LNCaP clone FGC (cell line): ENCODE measurements around the gene RAB21.

ENCODE experiments used
- DNase-seq: peaks from one replicate; pipeline ENCODE4 v3.0.0-alpha.2; 2011; ENCODE audit warnings: low read depth
- H3K4me3 ChIP-seq: 2 replicates; pipeline ENCODE4 v1.5.1; 2011; ENCODE audit warnings: mild to moderate bottlenecking, low read depth, low read length, control low read depth
- TF ChIP-seq, protein P1 (sequence below): IDR thresholded peaks from 2 replicates; pipeline ENCODE4 v1.5.1; 2012; ENCODE audit warnings: mild to moderate bottlenecking; ENCODE audit not compliant: control insufficient read depth, insufficient read depth; ENCODE audit errors: extremely low read depth

RAB21 gene

DNA sequence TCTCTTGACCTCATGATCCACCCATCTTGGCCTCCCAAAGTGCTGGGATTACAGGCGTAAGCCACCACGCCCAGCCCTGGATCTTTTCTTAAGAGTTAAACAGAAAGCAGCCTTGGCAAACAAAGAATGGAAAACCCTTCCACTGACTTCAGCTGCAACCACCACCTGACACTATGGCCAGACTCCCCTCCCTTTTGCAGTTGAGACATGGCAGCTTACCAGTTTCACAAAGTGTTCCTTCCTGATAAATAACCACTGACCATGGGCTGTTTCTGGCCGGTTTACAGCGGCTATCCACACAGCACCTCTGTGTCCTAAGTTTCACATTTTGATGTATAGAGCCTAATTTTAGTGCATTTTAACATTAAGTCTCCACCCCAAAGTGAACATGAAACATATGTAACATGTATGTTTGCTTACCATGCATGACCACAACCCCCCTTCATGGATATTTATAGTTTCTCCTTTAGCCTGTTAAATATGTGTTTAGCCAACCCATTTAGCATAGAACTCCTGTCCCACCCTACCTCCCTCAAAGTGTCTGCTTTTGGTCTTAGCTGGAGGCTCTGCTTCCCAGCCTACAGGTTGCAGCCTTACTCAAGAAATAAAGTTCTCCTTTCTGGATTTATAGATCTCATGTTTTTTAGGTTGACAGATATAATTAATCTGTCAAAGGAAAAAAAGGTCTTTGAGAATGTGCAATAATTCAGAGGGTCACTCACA, 32.7 kb upstream of the RAB21 start:
- H3K4me3 ChIP-seq = no peak overlapping the region
- DNase-seq = peak; percentile 58
- TF ChIP-seq, protein P1, sequence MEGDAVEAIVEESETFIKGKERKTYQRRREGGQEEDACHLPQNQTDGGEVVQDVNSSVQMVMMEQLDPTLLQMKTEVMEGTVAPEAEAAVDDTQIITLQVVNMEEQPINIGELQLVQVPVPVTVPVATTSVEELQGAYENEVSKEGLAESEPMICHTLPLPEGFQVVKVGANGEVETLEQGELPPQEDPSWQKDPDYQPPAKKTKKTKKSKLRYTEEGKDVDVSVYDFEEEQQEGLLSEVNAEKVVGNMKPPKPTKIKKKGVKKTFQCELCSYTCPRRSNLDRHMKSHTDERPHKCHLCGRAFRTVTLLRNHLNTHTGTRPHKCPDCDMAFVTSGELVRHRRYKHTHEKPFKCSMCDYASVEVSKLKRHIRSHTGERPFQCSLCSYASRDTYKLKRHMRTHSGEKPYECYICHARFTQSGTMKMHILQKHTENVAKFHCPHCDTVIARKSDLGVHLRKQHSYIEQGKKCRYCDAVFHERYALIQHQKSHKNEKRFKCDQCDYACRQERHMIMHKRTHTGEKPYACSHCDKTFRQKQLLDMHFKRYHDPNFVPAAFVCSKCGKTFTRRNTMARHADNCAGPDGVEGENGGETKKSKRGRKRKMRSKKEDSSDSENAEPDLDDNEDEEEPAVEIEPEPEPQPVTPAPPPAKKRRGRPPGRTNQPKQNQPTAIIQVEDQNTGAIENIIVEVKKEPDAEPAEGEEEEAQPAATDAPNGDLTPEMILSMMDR = no peak

DNA sequence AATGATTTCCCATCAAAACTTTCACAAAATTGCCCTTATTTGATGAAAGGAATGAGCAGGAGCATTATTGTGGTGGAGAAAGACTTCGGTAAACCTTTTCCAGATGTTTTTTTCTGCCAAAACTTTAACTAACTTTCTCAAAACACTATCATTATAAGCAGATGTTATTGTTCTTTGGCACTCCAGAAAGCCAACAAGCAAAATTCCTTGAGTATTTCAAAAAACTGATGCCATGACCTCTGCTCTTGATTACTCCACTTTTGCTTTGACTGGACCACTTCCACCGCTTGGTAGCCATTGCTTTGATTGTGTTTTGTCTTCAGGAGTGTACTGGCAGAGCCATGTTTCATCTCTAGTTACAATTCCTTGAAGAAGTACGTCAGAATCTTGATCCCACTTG, 29.7 kb upstream of the RAB21 start:
- H3K4me3 ChIP-seq = no peak overlapping the region
- no peak for DNase-seq
- TF ChIP-seq, protein P1 = no peak

DNA sequence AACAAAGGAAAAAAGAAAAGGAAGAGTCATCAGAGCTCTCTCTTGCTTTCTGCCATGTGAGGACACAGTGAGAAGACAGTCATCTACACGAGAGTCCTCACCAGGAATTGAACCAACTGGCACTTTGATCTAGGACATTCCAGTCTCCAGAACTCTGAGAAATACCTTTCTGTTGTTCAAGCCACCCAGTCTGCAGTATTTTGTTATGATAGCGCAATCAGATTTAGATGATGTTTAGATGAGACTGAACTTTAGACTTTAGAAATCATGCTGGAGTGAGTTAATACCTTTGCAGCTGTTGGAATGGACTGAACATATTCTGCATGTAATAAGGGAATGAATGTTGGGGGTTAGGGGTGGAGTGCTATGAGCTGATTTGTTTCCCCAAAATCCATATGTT, 28.1 kb upstream of the RAB21 start:
- H3K4me3 ChIP-seq = no peak overlapping the region
- no peak for DNase-seq
- TF ChIP-seq, protein P1 = no peak

DNA sequence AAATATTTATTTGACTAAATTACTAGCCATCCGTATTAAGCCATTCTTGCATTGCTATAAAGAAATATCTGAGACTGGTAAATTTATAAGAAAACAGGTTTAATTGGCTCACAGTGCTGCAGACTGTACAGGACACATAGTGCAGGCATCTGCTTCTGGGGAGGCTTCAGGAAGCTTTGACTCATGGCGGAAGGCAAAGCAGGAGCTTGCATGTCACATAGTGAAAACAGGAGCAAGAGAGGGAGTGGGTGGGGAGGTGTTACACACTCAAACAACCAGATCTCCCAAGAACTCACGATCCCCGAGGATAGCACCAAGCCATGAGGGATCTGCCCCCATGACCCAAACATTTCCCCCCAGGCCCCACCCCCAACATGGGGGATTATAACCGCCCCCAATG, 26.7 kb upstream of the RAB21 start:
- H3K4me3 ChIP-seq = no peak overlapping the region
- DNase-seq = no peak
- TF ChIP-seq, protein P1 = no peak

DNA sequence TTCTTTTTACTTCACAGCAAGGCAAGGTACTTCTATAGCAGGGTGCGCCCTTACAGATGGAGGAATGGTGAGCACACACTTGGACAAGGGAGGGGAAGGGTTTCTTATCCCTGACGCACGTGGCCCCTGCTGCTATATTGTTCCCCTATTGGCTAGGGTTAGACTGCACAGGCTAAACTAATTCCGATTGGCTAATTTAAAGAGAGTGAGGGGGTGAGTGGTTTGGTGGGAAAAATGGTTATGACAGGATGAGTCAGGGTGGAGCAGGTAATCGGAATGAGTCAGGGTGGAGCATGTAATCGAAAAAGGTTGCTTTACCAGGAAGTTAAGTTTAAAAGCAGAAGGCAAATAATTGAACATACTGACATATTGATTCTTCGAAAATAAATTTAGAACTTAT, 23.7 kb upstream of the RAB21 start:
- no peak overlapping the region for H3K4me3 ChIP-seq
- TF ChIP-seq, protein P1 = no peak
- no peak for DNase-seq

DNA sequence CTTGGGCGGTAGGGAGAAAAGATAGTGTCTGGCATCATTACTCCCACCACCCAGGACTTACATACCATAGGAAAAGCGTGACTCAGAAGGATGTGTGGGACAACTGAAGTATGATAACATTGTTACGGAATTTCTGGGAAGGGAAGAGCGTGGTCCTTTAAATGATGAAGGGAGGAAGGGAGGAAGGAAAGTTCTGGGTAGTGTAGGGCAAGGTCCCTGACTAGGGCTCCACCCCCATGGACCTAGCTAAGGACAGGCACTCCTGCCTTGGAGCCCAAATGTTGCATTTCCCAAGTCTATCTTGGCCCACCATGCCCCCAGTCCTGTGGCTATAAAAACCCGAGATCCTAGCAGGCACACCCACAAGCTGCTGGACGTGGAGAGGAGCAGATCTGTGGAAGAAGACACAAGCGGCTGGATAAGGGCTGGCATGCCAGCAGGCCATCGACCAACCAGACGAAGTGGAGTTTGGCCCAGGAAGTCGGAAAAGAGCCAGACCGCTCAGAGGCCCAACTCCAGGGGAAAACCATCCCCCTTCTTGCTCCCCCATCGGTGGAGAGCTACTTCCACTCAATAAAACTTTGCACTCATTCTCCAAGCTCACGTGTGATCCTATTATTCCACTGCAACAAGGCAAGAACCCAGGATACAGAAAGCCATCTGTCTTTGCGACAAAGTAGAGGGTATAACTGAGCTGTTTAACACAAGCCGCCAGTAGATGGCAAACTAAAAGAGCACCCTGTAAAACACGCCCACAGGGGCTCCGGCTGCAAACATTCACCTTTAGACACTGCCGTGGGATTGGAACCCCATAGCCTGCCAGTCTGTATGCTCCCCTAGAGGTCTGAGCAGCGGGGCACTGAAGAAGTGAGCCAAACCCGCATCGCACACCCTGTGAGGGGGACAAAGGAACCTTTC, 23.0 kb upstream of the RAB21 start:
- TF ChIP-seq, protein P1 = no peak
- H3K4me3 ChIP-seq = no peak overlapping the region
- no peak for DNase-seq
